ENCODE results near the gene KIAA1217. TPM values are rescaled to one million over a fixed set of nuclear protein-coding genes. Genes with fewer than 3 reads are reported as not detected.

The KIAA1217 gene
- total RNA-seq, 1 experiment from 2014 or later = 7.8 TPM

GRCh38 chr10:24446739-24447138 is 237.8 kb downstream of the KIAA1217 start:
- no peak overlapping the region for H3K27ac ChIP-seq (ENCODE audit: low read depth, low read length)
- H2AFZ ChIP-seq (ENCODE audit: low read depth, low read length, poor library complexity, severe bottlenecking) = no peak overlapping the region
- CTCF ChIA-PET = no interaction called here
- H3K36me3 ChIP-seq (ENCODE audit: control insufficient read depth in 1 of 2, insufficient read depth in 2 of 2, low read length in 2 of 2) = no peaks in the 10 kb centered on the region
- ATAC-seq (no peak), DNase-seq (ENCODE audit: low read depth, low spot score) (no peak)
- TF ChIP-seq ZFX (IDR thresholded peaks at IDR 0.05) (no peak), EZH2 (IDR thresholded peaks at IDR 0.05) (no peak), JUND (IDR thresholded peaks at IDR 0.05) (no peak), EZH2phosphoT487 (IDR thresholded peaks at IDR 0.05; ENCODE audit: borderline replicate concordance) (no peak), POLR2A (IDR thresholded peaks at IDR 0.05; ENCODE audit: borderline replicate concordance, extremely low read depth, insufficient read depth, insufficient read length) (no peak), POLR2AphosphoS5 (IDR thresholded peaks at IDR 0.05; ENCODE audit: low read depth, low read length) (no peak), SIN3A (IDR thresholded peaks at IDR 0.05; ENCODE audit: low read depth) (no peak), ZNF274 (IDR thresholded peaks at IDR 0.05; ENCODE audit: low read depth, low read length) (no peak), ELF1 (IDR thresholded peaks at IDR 0.05; ENCODE audit: borderline replicate concordance, low read depth) (no peak), REST (IDR thresholded peaks at IDR 0.05; ENCODE audit: low read depth) (no peak), YY1 (IDR thresholded peaks at IDR 0.05; ENCODE audit: extremely low read depth, insufficient replicate concordance, low read depth, low read length) (no peak)
- TF ChIP-seq, protein P1, sequence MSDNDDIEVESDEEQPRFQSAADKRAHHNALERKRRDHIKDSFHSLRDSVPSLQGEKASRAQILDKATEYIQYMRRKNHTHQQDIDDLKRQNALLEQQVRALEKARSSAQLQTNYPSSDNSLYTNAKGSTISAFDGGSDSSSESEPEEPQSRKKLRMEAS (IDR thresholded peaks at IDR 0.05) = no peak
- TF ChIP-seq, protein P2, sequence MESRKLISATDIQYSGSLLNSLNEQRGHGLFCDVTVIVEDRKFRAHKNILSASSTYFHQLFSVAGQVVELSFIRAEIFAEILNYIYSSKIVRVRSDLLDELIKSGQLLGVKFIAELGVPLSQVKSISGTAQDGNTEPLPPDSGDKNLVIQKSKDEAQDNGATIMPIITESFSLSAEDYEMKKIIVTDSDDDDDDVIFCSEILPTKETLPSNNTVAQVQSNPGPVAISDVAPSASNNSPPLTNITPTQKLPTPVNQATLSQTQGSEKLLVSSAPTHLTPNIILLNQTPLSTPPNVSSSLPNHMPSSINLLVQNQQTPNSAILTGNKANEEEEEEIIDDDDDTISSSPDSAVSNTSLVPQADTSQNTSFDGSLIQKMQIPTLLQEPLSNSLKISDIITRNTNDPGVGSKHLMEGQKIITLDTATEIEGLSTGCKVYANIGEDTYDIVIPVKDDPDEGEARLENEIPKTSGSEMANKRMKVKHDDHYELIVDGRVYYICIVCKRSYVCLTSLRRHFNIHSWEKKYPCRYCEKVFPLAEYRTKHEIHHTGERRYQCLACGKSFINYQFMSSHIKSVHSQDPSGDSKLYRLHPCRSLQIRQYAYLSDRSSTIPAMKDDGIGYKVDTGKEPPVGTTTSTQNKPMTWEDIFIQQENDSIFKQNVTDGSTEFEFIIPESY (IDR thresholded peaks at IDR 0.05; ENCODE audit: extremely low read depth, insufficient replicate concordance, low read length) = no peak
- no peaks in the 10 kb centered on the region for H3K79me2 ChIP-seq (ENCODE audit: insufficient read depth, low read length)
- RAD21 ChIA-PET (ENCODE audit: low non-redundant PET in 1 of 2, low total read pairs in 2 of 2, uncharacterized antibody in 2 of 2, unreplicated experiment in 2 of 2) = no interaction called here
- no TSS peak for BruUV-seq (replicated peaks)
- no peak overlapping the region for H3K9ac ChIP-seq (ENCODE audit: low read length)
- H3K4me3 ChIP-seq (replicated peaks in 1 of 2; ENCODE audit: low read depth in 1 of 2, low read length in 2 of 2) = no peak overlapping the region
- H4K20me1 ChIP-seq (ENCODE audit: insufficient read depth) = no peaks in the 10 kb centered on the region
- no peaks in the 10 kb centered on the region for H3K4me1 ChIP-seq (ENCODE audit: control insufficient read depth in 1 of 2, insufficient read depth in 2 of 2, low read length in 2 of 2)
- no peaks in the 10 kb centered on the region for H3K9me3 ChIP-seq (ENCODE audit: control insufficient read depth in 1 of 2, insufficient read depth in 1 of 2, low read depth in 1 of 2, low read length in 2 of 2)
- POLR2A ChIA-PET = no interaction called here
- intact Hi-C loops (cut with micrococcal nuclease) = no loop called here
- no peak overlapping the region for H3K4me2 ChIP-seq (ENCODE audit: low read length)
- peaks cover 27% of the 10 kb centered on the region for H3K27me3 ChIP-seq (ENCODE audit: insufficient read depth, low read length)
- H3K9me2 ChIP-seq (ENCODE audit: insufficient read depth) = no peaks in the 10 kb centered on the region
